Measurements from ENCODE around the gene PTPRD.

The PTPRD gene

GRCh38 chr9:8382777-8383527 lies 2229.8 kb downstream of the PTPRD start:
- DNase-seq (ENCODE audit: low read depth) = no peak

DNA sequence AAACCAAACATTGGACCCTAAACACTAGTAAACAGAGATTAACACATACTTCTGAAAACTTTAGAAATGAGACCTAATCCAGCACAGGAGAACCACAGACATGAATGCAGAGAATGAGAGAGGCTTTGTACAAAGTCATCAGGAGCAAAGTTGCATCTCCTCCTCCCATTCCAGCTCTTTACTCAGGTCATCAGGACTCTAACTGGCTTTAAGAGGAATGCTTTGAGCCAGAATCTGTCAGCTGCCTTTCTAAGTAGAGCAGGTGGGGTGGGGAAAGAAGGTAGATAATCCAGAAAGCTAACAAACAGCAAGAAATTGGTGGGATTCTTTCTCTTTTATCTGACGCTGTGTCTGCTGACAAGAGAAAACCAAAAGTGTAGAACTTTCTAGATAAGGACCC lies 2230.5 kb downstream of the PTPRD start:
- no peak for DNase-seq (ENCODE audit: low read depth)

DNA sequence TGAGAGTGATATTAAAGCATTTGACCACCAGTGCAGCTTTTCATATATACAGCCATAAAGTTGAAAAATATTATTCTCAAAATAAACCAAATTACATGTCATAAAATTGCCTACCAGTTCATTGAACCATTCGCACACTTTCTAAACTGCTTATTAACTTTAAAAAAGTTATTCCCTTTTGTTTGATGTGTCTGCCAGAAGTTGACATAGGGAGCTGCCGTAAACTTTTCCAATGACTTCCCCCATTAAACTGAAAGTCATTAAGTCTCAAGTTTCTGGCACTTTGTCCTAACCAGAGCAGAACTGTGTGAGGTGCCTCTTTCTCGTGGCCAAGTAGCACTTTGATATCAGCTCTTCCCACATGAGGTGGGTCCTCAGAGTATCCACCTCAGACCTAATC lies 2231.2 kb downstream of the PTPRD start:
- no peak for DNase-seq (ENCODE audit: low read depth)

GRCh38 chr9:8374471-8374870 lies 2238.3 kb downstream of the PTPRD start:
- DNase-seq (ENCODE audit: low read depth) = no peak

GRCh38 chr9:8371686-8372085 lies 2241.1 kb downstream of the PTPRD start:
- no peak for DNase-seq (ENCODE audit: low read depth)

DNA sequence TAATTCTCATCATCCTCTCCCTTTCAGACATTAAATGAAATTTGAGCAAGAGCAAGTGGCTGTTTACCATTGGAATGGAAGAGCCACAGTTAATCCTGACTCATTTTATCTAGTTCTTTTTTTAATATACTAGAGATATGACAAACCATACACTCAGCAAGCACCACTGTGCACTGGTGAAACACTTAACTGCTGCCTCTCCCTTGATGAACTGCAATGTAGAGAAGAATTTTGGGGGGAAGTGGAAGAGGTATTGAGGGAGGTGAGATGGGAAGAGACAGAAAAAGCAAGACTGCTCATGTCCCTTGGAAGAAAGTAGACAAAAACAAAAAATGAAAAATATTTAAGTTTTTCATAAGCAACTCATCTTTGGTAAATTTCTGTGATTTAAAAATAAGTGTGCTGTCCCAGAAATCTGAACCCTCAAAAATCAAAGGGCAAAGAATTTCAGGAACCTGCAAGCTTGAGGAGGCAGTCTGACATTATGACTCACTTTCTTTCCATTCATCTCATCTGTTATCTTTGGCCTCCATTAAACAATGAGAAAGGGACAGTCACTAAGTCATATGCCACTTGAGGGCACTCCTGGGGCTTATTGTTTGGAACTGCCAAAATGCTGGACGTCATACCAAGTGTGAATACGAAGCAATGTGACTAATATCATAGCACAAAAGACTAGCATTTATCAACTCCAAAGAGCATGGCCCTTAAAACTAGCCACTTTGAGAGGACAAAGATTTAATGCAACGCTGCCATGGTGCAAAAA lies 2246.5 kb downstream of the PTPRD start:
- no peak for DNase-seq (ENCODE audit: low read depth)

GRCh38 chr9:8365466-8366160 lies 2247.2 kb downstream of the PTPRD start:
- DNase-seq (ENCODE audit: low read depth) = no peak

DNA sequence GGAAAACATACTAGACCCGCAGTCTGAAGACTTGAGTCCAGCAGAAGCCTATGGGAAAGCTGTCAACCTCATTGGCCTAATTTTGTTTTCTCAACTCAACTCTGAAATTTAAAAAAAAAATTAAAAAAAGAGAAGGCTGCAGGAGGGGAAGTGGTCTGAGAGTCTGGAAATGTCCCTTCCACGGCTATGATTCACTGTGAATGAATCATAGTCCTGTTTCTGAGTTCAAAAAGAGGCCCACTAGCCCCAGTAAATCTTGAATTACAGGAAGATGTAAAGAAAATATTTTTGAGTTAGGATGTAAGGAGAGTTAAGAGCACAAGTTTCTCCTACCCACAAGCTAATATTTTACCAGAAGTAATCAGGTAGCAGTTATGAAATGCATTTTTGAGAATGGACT lies 2247.8 kb downstream of the PTPRD start:
- no peak for DNase-seq (ENCODE audit: low read depth)

DNA sequence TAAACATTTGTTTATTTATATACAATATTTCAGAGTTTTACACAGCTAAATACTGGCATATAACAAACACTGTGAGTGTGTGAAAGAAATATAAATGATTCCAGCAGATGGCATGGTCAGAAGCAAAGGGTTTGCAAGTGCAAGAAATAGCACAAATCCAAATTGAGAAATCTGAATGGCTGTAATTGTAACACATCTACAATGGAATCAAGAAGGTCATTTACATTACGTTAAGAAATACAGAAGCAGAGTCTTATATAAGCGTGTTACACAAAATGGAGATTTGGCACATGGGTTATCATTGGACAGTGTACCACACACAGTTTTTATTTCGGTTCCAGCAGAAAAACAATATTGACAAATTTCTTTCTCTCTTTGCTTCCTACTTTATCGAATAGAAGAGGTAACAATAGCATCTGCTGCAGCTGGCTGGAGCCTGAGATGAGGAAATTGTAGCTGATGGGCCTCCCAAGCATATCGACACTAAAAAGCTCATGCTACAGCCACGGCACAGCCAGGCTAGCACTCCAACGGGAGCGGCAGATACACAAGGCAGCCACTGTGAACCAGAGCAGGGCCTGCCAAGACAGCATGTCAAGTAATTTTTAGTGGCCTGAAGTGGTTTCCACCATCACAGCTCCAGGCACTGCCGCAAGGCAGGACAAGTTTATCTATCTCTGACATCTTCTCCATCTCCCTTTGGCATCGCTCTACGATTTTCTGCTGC lies 2248.6 kb downstream of the PTPRD start:
- no peak for DNase-seq (ENCODE audit: low read depth)

GRCh38 chr9:8362250-8362649 lies 2250.6 kb downstream of the PTPRD start:
- no peak for DNase-seq (ENCODE audit: low read depth)

GRCh38 chr9:8361364-8361763 lies 2251.4 kb downstream of the PTPRD start:
- DNase-seq (ENCODE audit: low read depth) = no peak

GRCh38 chr9:8356406-8356805 lies 2256.4 kb downstream of the PTPRD start:
- DNase-seq (ENCODE audit: low read depth) = no peak

DNA sequence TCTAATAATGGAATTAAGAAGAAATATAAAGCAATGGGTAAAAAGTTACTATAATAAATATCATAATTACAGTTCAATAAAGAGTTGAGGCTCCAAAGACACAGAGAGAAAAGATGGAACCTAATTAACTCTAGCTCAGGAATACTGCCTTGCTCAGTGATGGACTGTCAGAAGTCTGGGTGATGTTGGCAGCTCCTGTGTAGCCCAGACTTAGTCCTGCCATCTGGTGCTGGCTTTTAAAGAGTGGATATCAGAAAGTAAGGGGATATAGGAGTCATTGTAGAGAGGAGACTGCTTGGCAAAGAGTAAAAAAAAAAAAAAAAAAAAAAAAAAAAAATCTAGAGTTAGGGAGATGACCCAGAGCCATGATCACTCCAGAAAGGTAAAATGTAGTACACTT lies 2261.4 kb downstream of the PTPRD start:
- no peak for DNase-seq (ENCODE audit: low read depth)

GRCh38 chr9:8349901-8350300 lies 2262.9 kb downstream of the PTPRD start:
- DNase-seq (ENCODE audit: low read depth) = no peak

GRCh38 chr9:8349376-8349775 lies 2263.4 kb downstream of the PTPRD start:
- DNase-seq (ENCODE audit: low read depth) = no peak

DNA sequence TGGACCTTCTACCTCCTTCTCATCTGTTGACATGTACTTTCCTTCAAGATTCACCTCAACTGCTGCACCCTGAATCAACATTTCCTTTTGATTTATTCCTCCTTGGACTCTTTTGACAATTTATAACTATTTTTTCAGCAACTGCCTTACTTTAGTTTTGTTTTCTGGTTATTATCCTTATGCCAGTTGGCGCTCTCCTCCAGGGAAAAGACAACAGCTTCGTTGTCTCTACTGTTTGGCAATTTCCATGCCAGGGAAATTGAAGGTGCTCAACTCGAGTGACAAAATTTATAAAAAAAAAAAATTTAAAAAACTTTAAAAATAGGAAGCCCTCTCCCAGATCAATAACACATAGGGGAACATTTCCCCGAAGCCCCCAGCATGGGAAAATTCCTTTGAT lies 2264.0 kb downstream of the PTPRD start:
- DNase-seq (ENCODE audit: low read depth) = no peak

- no peak for DNase-seq (ENCODE audit: low read depth)
Observed at GRCh38 chr9:8346296-8346695, 2266.5 kb downstream of the PTPRD start.

- DNase-seq (ENCODE audit: low read depth) = no peak
Observed at GRCh38 chr9:8338767-8339510, 2273.9 kb downstream of the PTPRD start.

GRCh38 chr9:8337834-8338766 lies 2274.7 kb downstream of the PTPRD start:
- no peak for DNase-seq (ENCODE audit: low read depth)

DNA sequence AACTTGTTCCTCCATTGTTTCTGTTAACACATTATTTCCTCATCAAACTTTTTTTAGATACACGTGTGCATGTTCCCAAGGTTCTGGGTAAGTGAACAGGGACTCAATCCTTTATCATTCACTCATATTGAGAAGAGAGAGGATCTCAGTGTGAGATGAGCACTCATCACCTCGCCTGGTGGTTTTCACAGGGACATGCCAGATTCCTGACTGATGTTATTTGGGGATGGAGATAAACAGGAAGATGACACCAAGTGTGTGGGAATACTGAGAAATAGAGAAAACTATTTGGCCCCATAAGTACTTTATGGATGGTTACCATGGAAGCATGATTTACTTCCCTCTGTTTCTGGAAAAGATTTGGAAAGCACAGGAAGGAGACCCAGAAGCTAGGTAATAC lies 2279.9 kb downstream of the PTPRD start:
- no peak for DNase-seq (ENCODE audit: low read depth)

- no peak for DNase-seq (ENCODE audit: low read depth)
Observed at GRCh38 chr9:8332331-8332650, 2280.5 kb downstream of the PTPRD start.
